ENCODE results near the gene RETSAT.

The RETSAT gene

DNA sequence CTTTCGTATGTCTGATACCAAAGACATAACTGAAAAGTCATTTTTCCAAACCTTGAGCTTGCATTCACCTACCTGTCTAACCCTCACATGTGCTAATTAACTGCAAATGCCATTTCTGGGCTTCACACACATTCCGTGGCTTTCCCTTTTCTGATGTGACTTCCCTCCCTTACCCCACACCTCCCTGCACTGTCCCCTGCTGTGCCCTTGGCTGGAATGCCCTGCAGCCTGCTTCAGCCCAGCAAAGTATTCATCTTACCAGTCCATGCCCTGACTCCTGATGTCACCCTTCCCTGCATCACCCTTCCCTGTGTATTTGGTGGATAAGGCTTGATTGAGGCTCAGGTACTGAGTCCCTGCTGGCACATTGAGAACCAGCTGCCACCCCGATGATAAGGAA, 12.2 kb downstream of the RETSAT start:
- no peaks in the 10 kb centered on the region for H3K9me3 ChIP-seq (ENCODE audit: control insufficient read depth, low read length)
- no peak overlapping the region for H2AFZ ChIP-seq (ENCODE audit: low read depth, low read length)
- DNase-seq = no peak
- peaks cover 5% of the 10 kb centered on the region for H3K4me1 ChIP-seq (ENCODE audit: control insufficient read depth, insufficient read depth, low read depth, low read length)
- H3K27ac ChIP-seq (ENCODE audit: low read length, poor library complexity, severe bottlenecking) = no peak overlapping the region
- H3K27me3 ChIP-seq (ENCODE audit: control insufficient read depth in 1 of 2, insufficient read depth in 1 of 2, low read length in 2 of 2) = peaks cover 5 to 14% of the 10 kb centered on the region in 2 experiments
- no peak overlapping the region for H4K91ac ChIP-seq (ENCODE audit: low read length)
- H3K4ac ChIP-seq (ENCODE audit: low read depth in 1 of 2, low read length in 2 of 2) = no peak overlapping the region
- no peak overlapping the region for H3K4me2 ChIP-seq (ENCODE audit: low read length, poor library complexity, severe bottlenecking)
- 94% methylated on average over 3 of the region's 3 CpGs for WGBS
- H3K36me3 ChIP-seq (ENCODE audit: control insufficient read depth in 1 of 2, insufficient read depth in 2 of 2, low read depth in 1 of 2, low read length in 2 of 2) = peaks cover 40 to 44% of the 10 kb centered on the region in 2 experiments
- H3K23ac ChIP-seq (ENCODE audit: low read length in 2 of 2) = no peak overlapping the region
- no peak overlapping the region for H2BK12ac ChIP-seq (ENCODE audit: low read length in 2 of 2)
- H2BK15ac ChIP-seq (ENCODE audit: low read depth, poor library complexity, severe bottlenecking) = no peak overlapping the region
- no peak overlapping the region for H2BK120ac ChIP-seq (ENCODE audit: low read depth, low read length)
- H4K8ac ChIP-seq (ENCODE audit: low read length) = no peak overlapping the region
- H2AK5ac ChIP-seq (ENCODE audit: low read length, severe bottlenecking) = no peak overlapping the region
- no peak overlapping the region for H3K4me3 ChIP-seq (ENCODE audit: insufficient read depth in 1 of 2, low read depth in 1 of 2, low read length in 2 of 2)
- H3K79me1 ChIP-seq (replicated peaks; ENCODE audit: low read length, poor library complexity, severe bottlenecking) = peaks cover 2% of the 10 kb centered on the region
- H3K18ac ChIP-seq (ENCODE audit: low read depth in 1 of 2, low read length in 2 of 2) = no peak overlapping the region
- no peak overlapping the region for H3K9ac ChIP-seq (ENCODE audit: low read length)
- H3K14ac ChIP-seq (ENCODE audit: low read length in 2 of 2) = no peak overlapping the region
- no peak overlapping the region for H2BK5ac ChIP-seq (ENCODE audit: low read depth, low read length, poor library complexity, severe bottlenecking)

DNA sequence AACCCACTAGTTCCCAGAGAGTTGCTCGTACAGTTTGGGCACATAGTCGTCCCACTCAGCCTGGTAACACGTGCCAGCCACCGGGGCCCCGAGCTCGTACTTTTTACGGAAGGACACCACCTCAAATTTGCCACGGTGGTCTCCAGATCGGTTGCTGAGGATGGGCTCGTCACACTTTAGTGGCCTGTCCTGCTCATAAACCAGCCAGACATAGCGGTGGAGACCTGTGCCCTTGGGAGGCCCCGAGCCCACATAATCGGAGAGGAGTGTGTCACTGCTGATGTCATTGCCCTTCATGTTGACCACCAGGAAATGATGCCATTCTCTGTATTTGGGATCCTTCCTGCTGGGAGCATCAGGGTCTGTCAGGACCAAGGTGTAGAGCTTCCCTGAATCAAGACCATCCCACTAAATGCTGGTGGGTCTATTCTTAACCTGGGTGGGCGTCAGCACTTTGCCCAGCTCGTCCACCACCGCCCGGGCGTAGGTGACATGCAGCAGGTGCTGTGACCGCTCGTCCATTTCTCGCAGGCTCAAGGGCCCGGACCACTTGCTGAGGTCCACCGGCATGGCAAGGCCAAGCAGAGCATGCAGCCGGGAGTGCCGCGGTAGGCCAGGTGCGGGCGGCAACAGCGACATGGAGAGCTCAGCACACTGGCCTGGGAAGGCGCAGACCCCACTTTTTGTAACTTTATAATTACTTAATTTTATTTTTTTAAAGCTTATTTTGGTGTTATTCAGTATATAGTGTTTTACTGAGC, 12.9 kb downstream of the RETSAT start:
- Histone ChIP-seq H2BK120ac (ENCODE audit: low read depth, low read length) (no peak overlapping the region), H3K4me1 (ENCODE audit: control insufficient read depth, insufficient read depth, low read depth, low read length) (peaks cover 5% of the 10 kb centered on the region), H3K27ac (ENCODE audit: low read length, poor library complexity, severe bottlenecking) (no peak overlapping the region), H3K18ac (ENCODE audit: low read depth in 1 of 2, low read length in 2 of 2) (no peak overlapping the region), H3K27me3 (ENCODE audit: control insufficient read depth in 1 of 2, insufficient read depth in 1 of 2, low read length in 2 of 2) (peaks cover 5 to 14% of the 10 kb centered on the region in 2 experiments), H3K9ac (ENCODE audit: low read length) (no peak overlapping the region), H4K91ac (ENCODE audit: low read length) (no peak overlapping the region), H2AK5ac (ENCODE audit: low read length, severe bottlenecking) (no peak overlapping the region), H2BK12ac (ENCODE audit: low read length in 2 of 2) (no peak overlapping the region), H3K79me1 (replicated peaks; ENCODE audit: low read length, poor library complexity, severe bottlenecking) (peaks cover 2% of the 10 kb centered on the region), H3K23ac (ENCODE audit: low read length in 2 of 2) (no peak overlapping the region), H3K4me3 (ENCODE audit: insufficient read depth in 1 of 2, low read depth in 1 of 2, low read length in 2 of 2) (no peak overlapping the region), H2BK5ac (ENCODE audit: low read depth, low read length, poor library complexity, severe bottlenecking) (no peak overlapping the region), H2AFZ (ENCODE audit: low read depth, low read length) (no peak overlapping the region), H3K4ac (ENCODE audit: low read depth in 1 of 2, low read length in 2 of 2) (no peak overlapping the region), H4K8ac (ENCODE audit: low read length) (no peak overlapping the region), H3K9me3 (ENCODE audit: control insufficient read depth, low read length) (no peaks in the 10 kb centered on the region), H3K14ac (ENCODE audit: low read length in 2 of 2) (no peak overlapping the region), H3K36me3 (ENCODE audit: control insufficient read depth in 1 of 2, insufficient read depth in 2 of 2, low read depth in 1 of 2, low read length in 2 of 2) (peaks cover 37% of the 10 kb centered on the region in 2 experiments), H3K4me2 (ENCODE audit: low read length, poor library complexity, severe bottlenecking) (no peak overlapping the region), H2BK15ac (ENCODE audit: low read depth, poor library complexity, severe bottlenecking) (no peak overlapping the region)
- DNase-seq = no peak
- 94% methylated on average over 24 of the region's 30 CpGs for WGBS

DNA sequence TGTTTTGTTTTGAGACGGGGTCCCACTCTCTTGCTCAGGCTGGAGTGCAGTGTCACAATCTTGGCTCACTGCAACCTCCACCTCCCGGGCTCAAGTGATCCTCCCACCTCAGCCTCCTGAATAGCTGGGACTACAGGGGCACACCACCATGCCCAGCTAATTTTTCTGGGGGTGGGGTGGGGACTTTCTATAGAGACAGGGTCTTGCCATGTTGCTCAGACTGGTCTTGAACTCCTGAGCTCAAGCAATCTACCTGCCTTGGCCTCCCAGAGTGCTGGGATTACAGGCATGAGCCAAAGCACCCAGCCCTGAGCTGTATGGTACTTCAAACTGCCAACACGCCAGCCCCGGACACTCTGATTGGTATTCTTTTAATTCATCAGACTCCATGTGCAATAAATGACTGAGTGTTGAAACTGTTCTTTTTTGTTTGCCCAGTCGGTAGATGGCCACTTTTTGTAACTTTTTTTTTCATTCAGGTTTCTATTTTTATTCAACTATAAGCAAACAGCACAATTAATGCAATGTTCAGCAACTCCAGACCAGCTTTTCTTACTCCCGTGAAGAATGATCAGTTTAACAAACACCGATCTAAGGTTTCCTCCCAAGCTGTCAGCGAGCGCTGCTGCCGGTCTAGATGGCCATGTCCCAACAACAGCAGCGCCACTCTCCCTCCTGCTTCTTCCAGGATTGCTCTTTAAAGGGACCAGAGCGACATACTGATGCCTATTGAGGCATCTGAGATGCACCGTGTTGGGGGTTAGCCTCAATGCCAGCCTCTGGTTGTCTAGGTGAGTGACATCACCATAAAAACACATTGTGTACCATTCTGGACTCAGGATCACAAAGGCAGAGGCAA, 14.1 kb downstream of the RETSAT start:
- Histone ChIP-seq H3K4me1 (ENCODE audit: control insufficient read depth, insufficient read depth, low read depth, low read length) (peaks cover 5% of the 10 kb centered on the region), H3K36me3 (ENCODE audit: control insufficient read depth in 1 of 2, insufficient read depth in 2 of 2, low read depth in 1 of 2, low read length in 2 of 2) (peaks cover 25 to 26% of the 10 kb centered on the region in 2 experiments), H3K4me3 (ENCODE audit: insufficient read depth in 1 of 2, low read depth in 1 of 2, low read length in 2 of 2) (peak overlapping the region in 1 of 2 experiments; percentile 25), H2AFZ (ENCODE audit: low read depth, low read length) (no peak overlapping the region), H2AK5ac (ENCODE audit: low read length, severe bottlenecking) (no peak overlapping the region), H3K9me3 (ENCODE audit: control insufficient read depth, low read length) (no peaks in the 10 kb centered on the region), H4K8ac (ENCODE audit: low read length) (no peak overlapping the region), H2BK12ac (ENCODE audit: low read length in 2 of 2) (no peak overlapping the region), H3K23ac (ENCODE audit: low read length in 2 of 2) (no peak overlapping the region), H3K18ac (ENCODE audit: low read depth in 1 of 2, low read length in 2 of 2) (no peak overlapping the region), H2BK15ac (ENCODE audit: low read depth, poor library complexity, severe bottlenecking) (no peak overlapping the region), H3K4ac (ENCODE audit: low read depth in 1 of 2, low read length in 2 of 2) (no peak overlapping the region), H3K9ac (ENCODE audit: low read length) (peak overlapping the region; percentile 17), H3K27me3 (ENCODE audit: control insufficient read depth in 1 of 2, insufficient read depth in 1 of 2, low read length in 2 of 2) (peaks cover 5 to 14% of the 10 kb centered on the region in 2 experiments), H3K14ac (ENCODE audit: low read length in 2 of 2) (no peak overlapping the region), H3K27ac (ENCODE audit: low read length, poor library complexity, severe bottlenecking) (no peak overlapping the region), H2BK5ac (ENCODE audit: low read depth, low read length, poor library complexity, severe bottlenecking) (no peak overlapping the region), H3K4me2 (ENCODE audit: low read length, poor library complexity, severe bottlenecking) (no peak overlapping the region), H2BK120ac (ENCODE audit: low read depth, low read length) (no peak overlapping the region), H3K79me1 (replicated peaks; ENCODE audit: low read length, poor library complexity, severe bottlenecking) (peaks cover 2% of the 10 kb centered on the region), H4K91ac (ENCODE audit: low read length) (no peak overlapping the region)
- 73% methylated on average over 11 of the region's 13 CpGs for WGBS
- DNase-seq = no peak

DNA sequence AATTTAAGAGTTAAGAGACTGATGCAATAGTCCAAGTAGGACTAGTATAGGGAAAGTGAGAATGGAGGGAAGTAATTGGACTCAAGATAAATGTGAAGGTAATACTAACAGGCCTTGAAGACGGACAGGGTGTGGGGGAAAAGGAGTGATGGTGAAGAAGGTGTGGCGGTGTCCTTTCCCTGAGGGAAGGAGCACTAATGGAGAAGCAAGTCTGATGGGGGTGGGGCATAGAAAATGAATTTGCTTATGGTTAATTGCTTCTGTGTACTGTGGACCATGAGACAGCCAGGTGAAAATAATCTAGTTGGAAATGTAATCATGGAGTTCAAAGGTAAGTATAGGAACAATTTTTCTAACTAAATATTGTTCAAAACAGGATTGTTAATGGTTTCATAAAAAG, 19.4 kb downstream of the RETSAT start:
- Histone ChIP-seq H2BK120ac (ENCODE audit: low read depth, low read length) (no peak overlapping the region), H3K18ac (ENCODE audit: low read depth in 1 of 2, low read length in 2 of 2) (no peak overlapping the region)
- WGBS = 48% methylated on average over 2 of the region's 2 CpGs

More for the DNA sequence above, 19.4 kb downstream of the RETSAT start:
- H3K79me1 ChIP-seq (replicated peaks; ENCODE audit: low read length, poor library complexity, severe bottlenecking) = no peaks in the 10 kb centered on the region
- no peak overlapping the region for H2BK5ac ChIP-seq (ENCODE audit: low read depth, low read length, poor library complexity, severe bottlenecking)
- H3K9me3 ChIP-seq (ENCODE audit: control insufficient read depth, low read length) = no peaks in the 10 kb centered on the region
- no peak overlapping the region for H3K9ac ChIP-seq (ENCODE audit: low read length)
- no peak overlapping the region for H4K8ac ChIP-seq (ENCODE audit: low read length)
- DNase-seq = no peak
- H2AFZ ChIP-seq (ENCODE audit: low read depth, low read length) = no peak overlapping the region
- no peak overlapping the region for H3K4me3 ChIP-seq (ENCODE audit: insufficient read depth in 1 of 2, low read depth in 1 of 2, low read length in 2 of 2)
- H3K36me3 ChIP-seq (ENCODE audit: control insufficient read depth in 1 of 2, insufficient read depth in 2 of 2, low read depth in 1 of 2, low read length in 2 of 2) = no peaks in the 10 kb centered on the region
- no peak overlapping the region for H3K4me2 ChIP-seq (ENCODE audit: low read length, poor library complexity, severe bottlenecking)
- H2BK15ac ChIP-seq (ENCODE audit: low read depth, poor library complexity, severe bottlenecking) = no peak overlapping the region
- no peak overlapping the region for H2AK5ac ChIP-seq (ENCODE audit: low read length, severe bottlenecking)
- H3K14ac ChIP-seq (ENCODE audit: low read length in 2 of 2) = no peak overlapping the region
- no peak overlapping the region for H4K91ac ChIP-seq (ENCODE audit: low read length)
- no peaks in the 10 kb centered on the region for H3K4me1 ChIP-seq (ENCODE audit: control insufficient read depth, insufficient read depth, low read depth, low read length)
- H3K23ac ChIP-seq (ENCODE audit: low read length in 2 of 2) = no peak overlapping the region
- no peak overlapping the region for H3K4ac ChIP-seq (ENCODE audit: low read depth in 1 of 2, low read length in 2 of 2)
- no peak overlapping the region for H3K27ac ChIP-seq (ENCODE audit: low read length, poor library complexity, severe bottlenecking)
- peaks cover 5 to 14% of the 10 kb centered on the region in 2 experiments for H3K27me3 ChIP-seq (ENCODE audit: control insufficient read depth in 1 of 2, insufficient read depth in 1 of 2, low read length in 2 of 2)
- H2BK12ac ChIP-seq (ENCODE audit: low read length in 2 of 2) = no peak overlapping the region

Measured in mesenchymal stem cell (in vitro differentiated cells and primary cell).